Dermis blood vessel endothelial cell (primary cell): Measurements from ENCODE around the gene GGA1. TPM values are rescaled to one million over a fixed set of nuclear protein-coding genes. Genes with fewer than 3 reads are reported as not detected.
"Not testable (repeated sequence)": the region's sequence is repeated elsewhere in the genome, so short reads cannot be mapped to it uniquely, and the experiment has no call there.

Source experiments
- DNase-seq: peaks from one replicate; pipeline ENCODE4 v3.0.0; 2010
- total RNA-seq: library from RNA; depleted of rRNA; stranded (reverse); fragments of >200 nt; gene quantifications from 2 replicates; pipeline ENCODE4 v1.2.3, GENCODE V29; 2014

GGA1 gene
- total RNA-seq, 1 donor from 2014 or later = 55.3 TPM

DNA sequence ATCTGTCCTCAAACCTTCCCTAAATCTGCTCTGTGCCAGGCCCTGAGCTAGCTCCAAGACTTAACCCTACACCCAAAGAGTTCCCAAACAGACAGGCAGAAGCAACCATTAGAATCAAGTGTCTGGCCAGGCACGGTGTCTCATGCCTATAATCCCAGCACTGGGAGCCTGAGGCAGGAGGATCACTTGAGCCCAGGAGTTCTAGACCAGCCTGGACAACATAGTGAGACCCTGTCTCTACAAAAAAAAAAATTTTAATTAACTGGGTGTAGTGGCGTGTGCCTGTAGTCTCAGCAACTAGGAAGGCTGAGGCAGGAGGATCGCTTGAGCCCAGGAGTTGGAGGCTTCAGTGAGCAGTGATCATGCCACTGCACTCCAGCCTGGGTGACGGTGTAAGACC lies 47.9 kb downstream of the GGA1 start:
- not testable (repeated sequence) for DNase-seq

DNA sequence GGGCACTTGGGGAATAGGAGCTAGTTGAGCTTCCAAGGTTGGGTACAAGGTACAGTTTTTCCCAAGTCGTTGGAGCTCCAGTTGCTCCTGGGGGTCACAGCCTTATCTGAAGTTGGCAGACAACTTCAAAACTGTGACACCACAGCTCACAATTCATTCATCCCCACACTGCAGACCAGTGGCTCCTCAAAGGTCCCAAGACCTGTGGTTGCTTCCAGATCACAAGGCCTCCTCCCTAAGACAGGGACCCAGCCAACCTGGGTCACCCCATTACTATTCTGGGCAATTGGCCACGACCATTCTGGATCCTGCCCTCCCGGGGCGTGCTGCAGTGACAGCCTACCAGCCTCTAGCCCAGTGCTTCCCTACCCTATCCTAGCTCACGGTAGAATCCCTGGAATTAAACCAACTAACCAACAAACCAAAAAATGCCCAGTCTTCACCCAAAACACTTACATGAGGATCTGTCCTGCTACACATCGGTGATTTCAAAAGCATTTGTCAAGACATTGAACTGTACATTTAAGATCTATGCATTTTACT lies 49.0 kb downstream of the GGA1 start:
- no peak for DNase-seq

DNA sequence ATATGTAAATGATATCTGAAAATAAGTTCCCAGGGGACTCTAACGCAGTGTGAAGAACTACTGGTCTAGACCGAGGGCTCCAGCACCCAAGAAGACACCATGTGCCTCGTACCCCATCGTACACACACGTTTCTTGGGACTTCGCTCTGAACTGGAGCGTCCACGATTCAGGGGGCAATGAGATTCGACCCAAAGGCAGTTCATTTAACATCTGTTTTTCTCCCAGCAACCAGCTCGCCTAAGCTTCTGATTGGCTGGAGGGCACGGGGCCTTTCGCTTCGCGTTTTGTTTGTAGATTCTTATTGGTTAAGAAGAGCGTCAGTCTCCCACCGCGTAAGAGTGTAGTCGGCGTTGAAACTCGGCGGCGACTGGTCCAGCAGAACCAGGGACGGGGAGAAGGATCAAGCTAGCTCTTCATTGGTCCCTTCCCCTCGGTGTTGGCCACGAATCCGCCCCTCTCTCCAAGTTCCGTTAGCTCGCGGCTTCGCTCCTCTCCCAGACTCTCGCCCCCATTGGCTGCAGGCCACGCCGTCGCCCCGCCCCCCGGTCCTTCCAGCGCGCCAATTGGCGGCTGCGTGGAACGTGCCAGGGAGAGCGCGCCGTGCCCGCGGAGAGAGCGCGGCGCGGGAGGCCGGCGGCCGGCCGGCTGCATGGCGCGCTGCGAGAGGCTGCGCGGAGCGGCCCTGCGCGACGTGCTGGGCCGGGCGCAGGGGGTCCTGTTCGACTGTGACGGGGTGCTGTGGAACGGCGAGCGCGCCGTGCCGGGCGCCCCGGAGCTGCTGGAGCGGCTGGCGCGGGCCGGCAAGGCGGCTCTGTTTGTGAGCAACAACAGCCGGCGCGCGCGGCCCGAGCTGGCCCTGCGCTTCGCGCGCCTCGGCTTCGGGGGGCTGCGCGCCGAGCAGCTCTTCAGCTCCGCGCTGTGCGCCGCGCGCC lies 49.8 kb downstream of the GGA1 start, which contains the start of gene PDXP:
Gene PDXP, plus strand, starts transcription at position 591 of the 933 bp plus-strand sequence. Its CDS starts 60 bp downstream, at position 651.
- DNase-seq = peak; percentile 100

- DNase-seq = no peak
Observed at GRCh38 chr22:37659066-37659896, 50.6 kb downstream of the GGA1 start.

GRCh38 chr22:37659897-37660708 lies 51.5 kb downstream of the GGA1 start:
- no peak for DNase-seq

DNA sequence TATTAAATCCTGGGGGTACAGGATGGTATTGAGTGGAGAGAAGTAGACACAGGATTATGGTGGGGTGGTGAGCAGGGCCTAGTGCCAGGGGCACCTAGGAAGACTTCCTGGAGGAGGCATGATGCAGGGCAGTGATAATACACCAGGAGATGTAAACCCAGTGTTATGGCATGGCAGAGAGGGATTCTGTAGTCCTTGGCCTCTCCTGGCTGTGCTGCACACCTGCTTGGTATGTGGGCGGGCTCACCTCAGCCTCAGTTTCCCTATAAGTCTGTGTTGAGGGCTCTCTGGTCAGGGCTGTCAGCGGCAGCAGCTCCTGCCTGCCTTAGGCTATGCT lies 52.0 kb downstream of the GGA1 start:
- no peak for DNase-seq

DNA sequence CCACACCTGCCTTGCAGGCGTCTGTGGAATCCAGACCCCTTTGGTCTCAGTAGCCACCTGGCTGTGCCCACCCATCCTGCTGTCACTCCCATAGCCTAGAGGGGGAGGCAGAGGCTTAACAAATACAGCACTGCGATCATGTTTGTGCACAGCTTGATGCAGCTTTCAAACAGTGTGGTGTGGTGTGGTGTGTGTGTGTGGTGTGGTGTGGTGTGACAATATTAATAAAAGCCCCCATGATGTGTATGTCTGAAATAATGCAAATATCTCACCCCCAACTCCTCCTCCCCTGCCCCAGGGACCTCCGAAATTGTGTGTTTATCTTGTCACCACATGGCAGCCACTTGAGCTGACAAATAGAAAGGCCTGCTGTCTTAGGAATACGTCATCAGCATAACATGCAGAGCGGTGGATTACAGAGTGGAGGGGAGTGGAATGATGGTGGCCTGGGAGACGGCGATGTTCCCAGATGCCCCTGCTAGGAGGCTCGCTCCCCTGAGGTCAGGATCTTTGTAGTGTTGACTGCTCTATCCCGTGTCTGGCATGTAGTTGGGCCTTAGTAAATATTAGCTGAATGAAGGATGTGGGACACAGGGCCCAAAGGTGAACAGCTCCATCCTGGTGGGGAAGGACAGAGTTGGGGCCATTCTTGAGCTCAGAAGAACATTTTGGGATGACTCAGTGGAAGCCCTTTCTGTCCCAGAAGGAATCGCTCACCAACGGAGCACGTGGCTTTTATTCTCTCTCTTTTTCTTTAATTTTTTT lies 52.7 kb downstream of the GGA1 start:
- peak; percentile 57 for DNase-seq

DNA sequence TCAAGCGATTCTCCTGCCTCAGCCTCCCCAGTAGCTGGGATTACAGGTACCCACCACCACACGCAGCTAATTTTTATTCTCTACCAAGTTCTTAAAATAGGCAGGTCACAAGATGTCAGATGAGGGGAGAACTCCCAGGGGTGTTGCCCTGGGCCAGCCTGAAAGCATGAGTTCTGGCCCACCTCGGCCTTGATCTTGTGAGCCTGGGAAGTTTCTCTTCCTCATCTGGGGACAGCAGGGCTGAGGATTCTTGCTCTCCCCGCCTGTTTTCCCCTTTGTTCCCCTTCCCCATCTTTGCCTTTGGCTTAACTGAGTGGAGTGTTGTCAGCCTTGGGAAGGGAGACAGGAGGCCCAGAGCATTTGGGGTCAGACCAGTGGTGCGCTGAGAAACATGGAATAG lies 53.4 kb downstream of the GGA1 start:
- DNase-seq = no peak

- DNase-seq = no peak
Observed at GRCh38 chr22:37663521-37664140, 55.0 kb downstream of the GGA1 start.

GRCh38 chr22:37664249-37665101 lies 55.8 kb downstream of the GGA1 start:
- DNase-seq = no peak

DNA sequence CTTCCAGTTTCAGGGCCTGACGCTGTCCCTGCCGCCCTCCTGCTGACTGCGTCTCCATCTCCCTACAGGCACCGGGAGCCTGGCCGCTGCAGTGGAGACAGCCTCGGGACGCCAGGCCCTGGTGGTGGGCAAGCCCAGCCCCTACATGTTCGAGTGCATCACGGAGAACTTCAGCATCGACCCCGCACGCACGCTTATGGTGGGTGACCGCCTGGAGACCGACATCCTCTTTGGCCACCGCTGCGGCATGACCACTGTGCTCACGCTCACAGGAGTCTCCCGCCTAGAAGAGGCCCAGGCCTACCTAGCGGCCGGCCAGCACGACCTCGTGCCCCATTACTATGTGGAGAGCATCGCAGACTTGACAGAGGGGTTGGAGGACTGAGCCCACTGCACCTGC lies 56.9 kb downstream of the GGA1 start:
- no peak for DNase-seq

DNA sequence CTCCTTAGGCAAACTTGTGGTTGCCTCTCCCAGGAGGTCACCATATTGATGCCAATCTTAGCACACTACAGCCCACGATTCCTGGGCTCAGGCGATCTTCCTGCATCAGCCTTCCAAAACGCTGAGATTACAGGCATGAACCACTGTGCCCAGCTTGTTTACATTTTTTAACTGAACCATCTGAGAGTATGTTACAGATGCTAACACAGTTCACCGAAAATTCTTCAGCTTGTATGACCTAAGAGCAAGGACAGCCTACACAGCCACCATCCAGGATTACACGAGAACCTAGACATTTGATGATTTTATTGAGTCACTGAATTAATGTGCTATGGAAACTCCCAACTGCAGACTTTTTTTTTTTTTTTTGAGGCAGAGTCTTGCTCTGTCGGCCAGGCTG lies 61.0 kb downstream of the GGA1 start:
- DNase-seq = no peak

DNA sequence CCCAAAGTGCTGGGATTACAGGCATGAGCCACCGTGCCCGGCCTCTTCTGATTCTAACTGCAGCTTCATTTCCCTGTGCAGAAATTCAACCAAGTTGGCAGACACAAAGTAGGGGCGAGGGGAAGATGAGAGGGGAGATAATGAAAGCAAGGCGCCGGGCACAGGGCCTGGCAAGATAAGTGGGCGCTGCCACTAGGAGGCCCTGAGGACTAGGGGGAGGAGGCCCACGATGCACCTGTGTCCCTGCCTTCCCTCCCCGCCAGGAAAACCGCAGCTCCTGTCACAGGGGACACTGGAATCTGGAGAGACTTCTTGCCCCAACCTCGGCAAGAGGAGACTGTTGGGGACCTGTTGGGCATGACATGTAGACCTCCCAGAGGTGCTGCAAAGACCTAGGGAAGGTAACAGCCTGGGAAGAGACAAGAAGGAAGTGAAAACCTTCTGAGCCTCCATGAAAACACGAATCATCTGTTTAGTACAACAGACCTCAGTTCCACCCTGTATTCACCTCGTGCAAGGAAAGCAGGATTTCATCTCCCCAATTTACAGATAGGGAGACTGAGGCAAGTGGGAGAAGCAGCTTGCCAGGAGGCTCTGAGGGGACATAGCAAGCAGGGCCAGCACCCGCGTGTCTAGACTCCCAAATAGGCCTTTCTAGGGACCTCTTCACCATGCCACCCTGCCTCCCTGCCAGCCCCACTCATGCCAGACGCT lies 63.7 kb downstream of the GGA1 start:
- no peak for DNase-seq

DNA sequence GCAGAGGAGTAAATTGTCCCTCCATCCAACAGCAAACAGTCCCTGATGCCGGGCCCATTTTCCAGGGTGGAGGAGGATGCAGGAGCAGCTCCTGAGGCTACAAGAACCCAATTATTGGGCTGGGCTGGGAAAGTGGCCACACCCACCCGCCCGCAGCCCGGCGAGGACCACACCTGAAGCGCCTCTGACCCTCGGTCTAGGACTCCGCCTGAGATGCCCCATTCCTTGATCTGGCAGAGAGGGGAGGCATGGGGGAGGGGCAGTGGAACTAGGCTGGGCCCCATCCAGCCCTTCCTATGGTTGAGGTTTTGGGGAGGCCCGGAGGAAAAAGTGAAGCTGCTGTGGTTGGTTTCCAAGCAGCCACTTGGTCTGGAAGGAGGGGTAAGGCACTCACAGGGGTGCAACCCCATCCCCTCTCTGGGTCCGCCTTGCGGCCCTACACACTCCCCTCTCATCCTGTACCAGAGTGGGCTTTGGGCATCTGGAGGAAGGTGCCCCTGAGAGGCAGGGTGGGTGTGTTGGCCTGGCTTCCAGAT lies 64.4 kb downstream of the GGA1 start:
- no peak for DNase-seq

DNA sequence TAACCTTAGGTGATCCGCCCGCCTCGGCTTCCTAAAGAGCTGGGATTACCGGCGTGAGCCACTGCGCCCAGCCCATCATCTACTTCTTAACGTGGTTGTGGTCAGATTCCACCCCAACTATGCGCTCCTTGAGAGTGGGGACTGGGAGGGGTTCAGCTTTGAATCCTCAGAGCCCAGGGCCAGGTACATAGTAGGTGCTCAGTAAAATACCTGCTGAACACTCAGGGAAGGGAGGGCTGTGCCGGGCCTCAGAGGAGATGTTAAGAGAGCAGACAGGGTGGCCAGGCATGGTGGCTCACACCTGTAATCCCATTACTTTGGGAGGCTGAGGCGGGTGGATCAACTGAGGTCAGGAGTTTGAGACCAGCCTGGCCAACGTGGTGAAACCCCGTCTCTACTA lies 65.6 kb downstream of the GGA1 start:
- no peak for DNase-seq

GRCh38 chr22:37674951-37675929 lies 66.6 kb downstream of the GGA1 start, which contains the start of gene LGALS1:
TSS of gene LGALS1 (plus strand) at chr22:37675636. CDS start at chr22:37675703, 67 bp downstream.
- peak; percentile 93 for DNase-seq

- DNase-seq = no peak
Observed at GRCh38 chr22:37675930-37676735, 67.5 kb downstream of the GGA1 start.
